Limb (tissue), 2 donors: ENCODE data around the gene PKHD1.
"Not testable (repeated sequence)": the region's sequence is repeated elsewhere in the genome, so short reads cannot be mapped to it uniquely, and the experiment has no call there.

ENCODE experiments used
- DNase-seq, 2 donors: peaks; one replicate each; pipeline ENCODE4 v3.0.0-alpha.2; 2016; ENCODE audit errors: extremely low spot score in 2 of 2

Gene PKHD1

DNA sequence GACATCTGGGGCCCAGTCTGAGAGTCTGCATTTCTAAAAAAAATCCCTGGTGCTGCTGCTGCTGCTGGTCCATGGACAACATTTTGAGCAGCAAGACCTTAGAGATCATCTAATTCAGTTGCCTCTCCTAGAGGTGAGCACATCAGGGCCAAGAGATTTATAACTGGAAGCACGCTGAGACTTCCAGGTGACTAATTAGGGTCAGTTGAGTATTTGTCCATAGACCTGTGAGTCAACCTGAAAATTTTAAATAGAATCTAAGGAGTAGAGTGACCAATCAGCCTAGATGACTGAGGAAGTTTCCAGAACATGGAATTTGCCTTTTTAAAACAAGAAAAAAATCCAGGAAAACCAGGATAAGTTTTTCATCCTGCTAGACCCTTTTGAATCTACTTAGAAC lies 221.4 kb downstream of the PKHD1 start:
- DNase-seq: no peak

DNA sequence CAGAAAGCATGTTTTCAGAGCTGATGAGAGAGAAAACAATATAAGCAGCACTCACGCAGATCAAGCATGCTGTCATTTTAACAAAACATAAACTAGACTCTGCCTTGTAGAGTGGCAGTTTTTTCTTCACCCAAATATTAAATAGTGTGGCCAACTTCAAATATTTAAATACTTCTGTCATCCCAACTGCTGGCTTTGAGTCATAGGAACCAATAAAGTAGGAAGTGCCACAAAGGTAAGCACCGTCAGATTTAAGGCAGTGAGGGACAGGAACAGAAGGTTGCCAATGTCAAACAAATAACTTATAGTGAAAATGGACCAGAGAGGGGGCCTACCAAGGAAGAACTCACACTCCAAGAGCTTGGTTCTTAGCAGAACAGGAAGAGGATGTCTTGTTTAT lies 222.2 kb downstream of the PKHD1 start:
- DNase-seq: no peak

DNA sequence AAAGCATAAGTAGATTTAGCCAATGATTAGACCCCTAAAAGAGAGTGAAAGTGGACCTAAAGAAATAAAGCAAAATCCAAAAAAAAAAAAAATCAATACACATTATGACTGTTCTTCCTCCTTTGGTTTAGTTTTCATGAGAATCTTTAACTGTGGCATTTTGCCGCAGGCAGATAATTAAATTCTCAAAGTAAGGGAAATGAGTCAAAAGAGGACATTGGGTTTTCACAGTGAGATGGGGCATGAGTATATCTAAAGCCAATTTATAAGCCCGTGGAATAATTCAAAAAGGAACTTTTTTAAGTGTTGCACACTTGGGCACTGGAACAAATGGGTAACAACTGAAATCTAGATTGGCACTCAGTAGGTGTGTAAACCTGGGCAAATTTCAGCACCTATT lies 230.3 kb downstream of the PKHD1 start:
- DNase-seq: no peak

DNA sequence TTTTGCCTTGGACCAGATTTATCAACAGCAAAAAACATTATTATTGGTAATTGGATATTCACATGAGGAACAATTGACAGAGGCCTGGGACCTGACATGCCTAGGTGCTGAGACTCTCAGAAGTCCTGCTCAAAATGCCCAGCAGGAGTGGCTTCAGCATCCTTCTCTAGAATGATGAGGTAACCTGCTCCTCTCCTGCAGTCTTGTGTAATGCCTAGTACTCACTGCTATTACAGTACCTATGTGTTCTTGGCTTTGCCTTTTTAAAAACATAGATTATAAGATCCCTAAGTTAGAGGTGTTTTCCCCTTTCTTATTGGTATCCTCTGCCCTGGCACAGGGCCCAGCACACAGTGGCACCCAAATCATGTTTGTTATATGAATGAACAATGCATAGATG lies 230.9 kb downstream of the PKHD1 start:
- no peak for DNase-seq

DNA sequence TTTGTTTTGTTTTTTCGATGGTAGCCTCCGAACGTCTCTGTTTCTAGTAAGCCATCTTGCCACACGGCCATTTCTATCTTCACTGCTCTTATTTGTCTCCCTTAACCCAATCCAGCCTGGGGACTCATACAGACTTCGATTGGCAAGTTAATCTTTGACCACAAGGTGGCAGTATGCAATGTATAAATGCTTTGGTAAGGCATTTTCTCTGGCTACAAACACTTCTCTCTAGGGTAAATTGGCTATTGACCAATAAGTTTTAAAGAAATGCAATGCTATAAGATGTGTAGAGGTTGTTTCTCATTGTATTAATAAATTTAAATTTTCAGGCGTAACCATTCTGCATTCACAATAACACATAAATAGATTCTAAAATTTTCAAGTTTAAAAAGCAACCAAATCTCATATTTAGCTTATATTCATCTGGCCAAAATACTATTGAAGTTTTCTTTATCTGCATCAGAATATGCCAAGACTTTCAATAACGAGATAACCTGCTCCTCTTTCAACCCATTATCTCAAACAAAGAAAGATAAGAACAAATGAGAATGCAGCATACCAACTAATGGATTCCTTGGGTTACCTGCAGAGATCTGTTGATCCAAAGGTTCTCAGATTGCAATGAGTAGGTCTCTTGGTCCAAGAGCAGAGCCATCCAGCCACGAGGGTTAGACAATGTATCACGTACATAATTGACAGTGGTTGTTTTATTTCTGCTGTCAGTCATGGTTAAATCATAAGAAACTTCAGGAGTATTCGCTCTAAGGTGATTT lies 231.9 kb downstream of the PKHD1 start:
- DNase-seq: peak in 1 of 2 donors; percentile 74

DNA sequence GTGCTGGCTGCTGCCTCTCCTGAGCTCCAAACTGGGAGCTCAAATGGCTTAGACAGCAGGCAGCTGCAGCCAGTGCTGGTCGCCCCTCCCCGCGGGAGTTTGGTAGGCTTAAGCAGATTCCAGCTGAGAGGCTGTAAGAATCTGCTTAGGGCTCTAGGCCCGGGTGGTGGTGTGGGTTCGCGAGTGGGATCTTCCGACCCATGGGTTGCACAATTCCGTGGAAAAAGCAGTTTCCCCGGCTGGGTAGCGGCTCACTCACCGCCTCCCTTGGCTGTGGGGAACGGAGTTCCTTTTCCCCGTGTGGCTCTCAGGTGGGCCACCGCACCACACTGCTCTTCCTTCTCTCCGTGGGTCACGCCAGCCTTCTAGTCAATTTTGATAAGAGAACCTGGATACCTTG lies 232.5 kb downstream of the PKHD1 start:
- no peak for DNase-seq

DNA sequence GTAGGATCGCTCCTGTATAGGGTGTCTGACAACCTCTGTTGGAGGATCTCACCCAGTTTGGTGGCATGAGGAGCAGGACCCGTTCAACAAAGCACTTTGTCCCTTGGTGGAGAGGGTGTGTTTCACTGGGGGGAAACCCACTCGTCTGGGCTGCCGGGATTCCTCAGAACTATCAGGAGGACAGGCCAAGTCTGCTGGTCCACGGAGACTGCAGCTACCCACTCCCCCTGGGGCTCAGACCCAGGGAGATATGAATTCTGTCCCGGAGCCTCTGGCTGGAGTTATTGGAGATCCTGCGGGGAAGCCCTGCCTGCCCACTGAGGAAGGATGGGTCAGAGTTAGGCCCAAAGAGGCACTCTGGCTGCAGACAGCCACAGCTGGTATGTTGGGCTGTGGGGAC lies 233.1 kb downstream of the PKHD1 start:
- no peak for DNase-seq

DNA sequence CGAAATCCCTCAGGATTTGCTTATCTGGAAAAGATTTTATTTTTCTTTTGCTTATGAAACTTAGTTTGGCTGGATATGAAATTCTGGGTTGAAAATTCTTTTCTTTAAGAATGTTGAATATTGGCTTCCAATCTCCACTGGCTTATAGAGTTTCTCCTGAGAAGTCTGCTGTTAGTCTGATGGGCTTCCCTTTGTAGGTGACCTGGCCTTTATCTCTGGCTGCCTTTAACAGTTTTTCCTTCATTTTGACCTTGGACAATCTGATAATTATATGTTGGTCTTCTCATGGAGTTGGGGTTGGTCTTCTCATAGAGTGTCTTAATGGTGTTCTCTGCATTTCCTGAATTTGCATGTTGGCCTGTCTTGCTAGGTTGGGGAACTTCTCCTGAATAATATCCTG lies 234.3 kb downstream of the PKHD1 start:
- not testable (repeated sequence) for DNase-seq

DNA sequence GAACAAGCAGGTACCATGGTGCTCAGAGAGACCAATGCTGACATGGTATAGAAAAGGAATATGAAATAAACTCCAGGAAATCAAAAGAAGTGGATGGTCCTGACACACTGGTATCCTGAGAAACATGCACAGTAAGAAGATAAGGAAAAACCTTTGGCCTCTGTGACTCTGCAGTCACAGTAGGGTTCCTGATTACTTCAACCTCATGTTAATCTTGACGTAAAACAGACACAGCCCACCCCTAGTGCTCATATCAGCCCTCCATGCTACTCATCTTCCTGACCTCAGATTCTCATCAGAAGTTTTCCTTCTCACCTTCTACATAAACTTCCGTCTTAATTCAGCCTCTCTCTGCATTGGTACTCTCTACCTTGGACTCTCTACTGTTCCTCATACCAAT lies 240.9 kb downstream of the PKHD1 start:
- no peak for DNase-seq

DNA sequence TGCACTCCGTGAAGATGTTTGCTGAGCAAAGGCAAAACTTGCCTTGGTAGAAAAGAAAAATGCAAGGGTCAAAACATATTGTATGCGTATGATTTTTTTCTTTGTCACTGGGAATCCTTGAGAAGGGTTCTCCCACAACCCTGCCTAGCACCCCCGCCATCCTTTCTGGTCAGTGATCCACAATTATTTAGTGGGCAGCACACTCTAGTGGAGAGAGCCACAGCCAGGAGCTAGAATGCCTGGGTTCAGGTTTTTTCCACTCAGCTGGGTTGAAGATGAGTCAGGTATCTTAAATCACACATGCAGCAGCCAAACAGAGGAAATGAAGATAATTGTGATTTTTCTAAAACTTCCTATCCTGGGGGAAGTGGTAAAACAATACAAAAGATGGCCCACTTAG lies 243.1 kb downstream of the PKHD1 start:
- DNase-seq: no peak

DNA sequence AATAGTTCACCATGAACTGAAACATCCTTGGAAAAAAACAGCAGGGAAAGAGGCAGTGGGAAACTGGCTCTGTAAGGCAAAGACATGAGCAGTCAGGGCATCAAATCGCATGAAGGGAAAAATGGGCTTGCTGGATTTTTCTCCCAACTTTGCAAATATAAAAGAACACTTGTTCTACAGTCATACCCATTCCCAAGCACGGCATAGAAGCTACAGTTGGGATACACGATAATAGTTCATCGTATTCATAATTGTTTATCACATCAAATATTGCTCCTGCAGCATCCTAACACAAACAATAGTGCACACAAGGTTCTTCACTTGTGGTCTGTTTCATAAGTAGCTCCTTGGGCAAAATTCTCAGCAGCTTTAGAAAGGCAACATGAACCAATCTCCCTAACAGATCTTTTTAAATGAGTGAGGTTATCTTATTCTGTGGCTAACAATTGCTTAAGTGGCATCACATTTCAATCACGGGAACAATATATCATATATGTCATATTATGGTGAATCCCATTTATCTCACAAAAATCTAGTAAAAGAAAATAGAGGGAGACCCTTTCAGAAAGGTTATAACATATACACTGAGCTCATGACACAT lies 243.9 kb downstream of the PKHD1 start:
- DNase-seq: no peak

DNA sequence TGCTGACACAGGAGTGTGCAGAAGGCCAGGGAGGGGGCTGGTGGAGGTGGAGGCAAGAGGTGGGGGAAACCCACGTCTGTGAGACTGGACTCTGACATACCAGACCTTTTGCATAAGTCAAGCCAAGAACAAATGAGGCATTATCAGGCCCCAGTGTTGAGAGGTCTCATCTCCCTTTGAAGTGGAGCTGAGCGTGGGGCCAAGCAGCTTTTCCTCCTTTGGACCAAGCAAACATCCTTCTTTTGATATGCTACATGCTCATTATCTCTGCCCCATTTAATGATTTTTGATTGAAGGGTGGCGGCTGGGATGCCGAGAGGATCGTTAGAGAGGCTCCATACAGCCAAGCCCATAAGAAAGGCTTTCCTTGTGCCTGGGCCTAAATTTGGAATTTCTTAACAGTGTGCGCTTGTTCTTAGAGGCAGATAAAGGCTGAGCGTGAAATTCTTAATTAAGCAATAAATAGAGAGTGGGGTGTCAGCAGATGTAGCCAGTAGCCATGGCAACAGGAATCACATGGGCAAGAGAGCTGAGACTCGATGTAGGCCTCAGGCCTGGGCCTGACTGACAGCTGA lies 244.5 kb downstream of the PKHD1 start:
- DNase-seq: peak; percentile 22 to 51

DNA sequence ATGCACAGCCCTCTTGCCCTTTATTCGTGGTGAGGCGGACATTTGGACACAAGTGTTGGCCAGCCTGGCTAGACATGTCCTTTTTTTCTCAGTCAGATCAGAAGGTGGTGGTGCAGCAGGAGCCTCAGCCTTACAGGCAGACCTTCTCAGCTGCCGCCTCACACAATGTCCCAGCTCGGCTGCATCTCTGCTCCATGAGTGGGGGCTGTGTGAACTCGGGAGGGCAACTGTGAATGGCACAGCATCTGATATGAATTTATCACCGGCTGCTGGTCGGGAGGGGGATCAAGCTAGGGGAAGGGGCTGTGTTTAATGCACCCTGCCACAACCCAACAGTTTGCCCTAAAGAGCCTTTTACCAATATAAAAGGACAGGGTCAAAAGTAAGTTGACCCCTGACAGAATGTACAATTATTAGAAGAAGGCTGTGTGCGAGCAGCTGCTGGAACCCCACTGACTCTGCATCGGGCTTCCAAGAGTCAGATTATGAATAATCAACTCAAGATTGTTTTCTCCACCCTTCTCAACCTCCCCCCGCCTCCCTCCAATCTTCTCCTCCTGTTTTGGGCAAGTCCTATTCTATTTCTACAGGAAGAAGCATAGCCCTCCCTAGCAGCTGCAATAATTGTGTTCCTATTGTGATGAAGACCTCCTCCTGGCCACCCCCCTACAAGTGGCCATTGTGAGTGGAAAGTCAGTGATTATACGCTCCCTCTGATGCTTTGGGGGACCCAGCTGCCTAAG lies 245.2 kb downstream of the PKHD1 start:
- DNase-seq: peak in 1 of 2 donors; percentile 35

DNA sequence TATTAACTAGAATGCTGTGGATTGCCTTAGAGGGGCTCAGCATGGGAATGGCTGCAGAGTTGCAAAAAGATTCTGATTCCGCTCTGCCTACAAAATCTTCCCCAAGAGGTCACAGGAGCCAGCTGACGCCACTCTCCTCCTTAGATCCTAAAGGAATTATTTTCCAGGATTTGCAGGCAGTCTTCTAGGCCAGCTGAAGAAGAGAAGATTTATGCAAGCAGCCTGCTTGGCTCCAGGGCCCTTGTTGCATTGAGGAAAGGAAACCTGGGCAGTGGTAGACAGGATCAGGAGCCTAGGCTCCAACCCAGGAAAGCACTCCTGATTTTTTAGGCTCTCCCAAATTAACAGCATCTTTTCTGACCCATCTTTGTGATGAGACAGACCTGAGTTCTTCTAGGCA lies 245.8 kb downstream of the PKHD1 start:
- DNase-seq: no peak

DNA sequence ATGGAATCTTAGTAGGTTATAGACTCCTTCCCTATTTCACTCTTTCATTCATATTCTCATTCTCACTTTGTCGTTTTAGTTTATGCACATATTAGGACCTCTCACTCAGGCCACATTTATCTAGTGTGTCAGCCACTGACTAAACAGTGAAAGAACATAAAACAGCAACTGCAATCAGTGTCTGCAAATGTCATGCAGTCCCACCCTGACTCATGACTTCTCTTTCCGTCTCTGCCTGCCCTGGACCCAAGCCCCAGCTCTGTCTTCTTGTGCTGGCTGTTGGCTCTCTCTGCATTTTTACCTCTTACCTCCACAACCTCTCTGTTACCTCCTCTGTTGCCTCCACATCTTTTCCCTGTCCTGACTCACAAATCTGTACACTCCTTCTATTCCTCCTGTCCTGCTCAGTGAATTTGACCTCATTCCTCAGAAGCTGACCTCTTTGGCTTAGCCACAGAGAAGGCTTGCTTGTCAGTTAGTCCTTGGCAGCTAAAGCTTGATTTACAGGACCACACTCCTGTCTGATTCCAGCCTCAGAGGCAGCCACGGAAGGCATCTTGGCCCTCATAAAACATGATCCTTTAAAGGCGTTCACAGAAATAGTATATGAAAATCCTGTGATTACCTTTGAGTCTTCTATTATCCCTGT lies 247.6 kb downstream of the PKHD1 start:
- no peak for DNase-seq

DNA sequence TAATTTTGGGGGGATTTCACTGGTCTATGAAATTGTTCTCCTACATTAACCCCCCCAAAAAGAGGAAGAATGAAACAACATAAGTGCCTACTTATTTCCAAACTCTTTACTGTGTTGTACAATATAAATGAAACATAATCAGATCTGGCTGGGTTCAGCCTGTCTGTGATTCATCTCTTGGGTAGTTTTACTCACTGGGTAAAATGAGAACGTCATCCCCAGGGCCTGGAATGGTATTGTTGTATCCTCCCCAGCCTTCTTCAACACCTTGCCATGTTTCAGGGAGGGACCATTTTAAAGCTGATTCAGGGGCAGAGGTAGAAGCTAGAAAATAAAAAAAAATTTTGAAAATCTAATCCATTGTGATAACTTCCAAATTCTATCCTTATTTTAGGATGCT lies 256.7 kb downstream of the PKHD1 start:
- no peak for DNase-seq

DNA sequence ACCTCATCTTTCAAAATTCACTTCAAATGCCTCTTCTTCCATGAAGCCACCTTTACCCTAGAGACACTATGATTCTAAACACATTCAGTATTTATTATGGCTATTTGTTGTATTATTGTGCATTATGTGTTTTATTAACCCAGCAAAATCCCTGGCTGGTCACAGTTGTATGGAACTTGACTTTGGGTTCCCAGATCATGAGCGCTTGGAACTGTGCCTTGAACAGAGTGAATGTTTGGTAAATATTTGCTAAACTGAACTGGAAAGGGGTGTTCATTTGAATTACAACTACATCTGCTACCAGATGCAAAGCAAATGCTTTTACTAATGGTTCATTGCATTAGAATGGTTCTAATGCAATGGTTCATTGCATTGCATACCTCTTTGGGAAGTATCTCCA lies 259.8 kb downstream of the PKHD1 start:
- no peak for DNase-seq

DNA sequence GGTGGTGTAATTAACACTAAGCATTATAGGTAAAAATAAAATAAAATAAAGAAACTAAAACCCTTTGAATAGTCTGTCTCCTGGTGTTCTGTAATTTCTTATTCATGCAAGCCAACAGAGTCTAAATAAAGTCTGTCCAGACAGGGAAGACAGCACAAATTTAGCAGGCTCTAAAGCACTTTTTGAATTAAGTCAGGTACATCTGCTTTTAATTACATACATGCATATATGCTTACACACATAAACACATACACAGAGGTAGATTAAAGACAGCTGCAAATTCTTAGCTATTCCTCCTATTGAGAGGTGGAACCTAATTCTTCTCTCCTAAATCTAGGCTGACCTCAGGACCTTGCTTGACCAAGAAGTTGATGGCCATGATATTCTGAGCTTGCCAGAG lies 262.5 kb downstream of the PKHD1 start:
- DNase-seq: no peak

DNA sequence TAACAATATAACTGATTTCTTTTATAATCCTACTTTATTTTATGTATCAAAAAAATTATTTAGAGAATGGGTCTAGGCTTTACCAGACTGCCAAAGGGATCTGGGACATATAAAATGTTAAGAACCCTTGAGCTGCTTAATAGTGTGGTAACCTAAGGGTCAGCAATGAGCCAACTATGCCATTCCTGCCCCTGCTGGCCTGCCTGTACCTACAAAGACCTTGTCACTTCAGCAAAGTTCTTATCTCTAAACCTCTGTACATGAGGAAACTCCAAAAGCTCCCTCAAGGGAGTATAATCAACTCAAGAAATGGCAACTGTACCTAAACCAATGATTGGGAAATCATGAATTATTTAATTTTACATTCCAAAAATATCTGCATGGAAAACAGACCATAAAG lies 266.9 kb downstream of the PKHD1 start:
- no peak for DNase-seq

DNA sequence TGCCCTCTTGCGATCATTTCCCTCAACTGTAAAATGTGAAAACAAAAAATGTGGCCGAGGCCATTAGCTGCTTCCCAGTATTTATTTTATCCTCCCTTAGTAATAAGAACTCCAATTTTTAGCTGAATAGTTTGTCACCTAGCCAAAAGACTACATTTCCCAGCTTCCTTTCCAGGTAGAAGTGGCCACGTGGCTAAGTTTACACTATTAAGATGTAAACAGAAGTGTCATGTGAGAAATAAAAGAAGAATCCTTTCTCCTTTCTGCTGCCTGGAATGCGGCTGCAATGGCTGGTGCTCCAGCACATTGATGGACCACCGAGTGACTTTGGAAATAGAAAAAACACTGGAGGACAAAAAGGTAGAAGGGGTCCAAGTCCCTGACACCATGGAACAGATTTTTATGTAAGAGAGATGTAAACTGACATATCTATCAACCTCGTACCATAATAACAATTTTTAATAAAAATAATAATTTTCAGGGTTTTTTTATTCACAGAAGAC lies 268.8 kb downstream of the PKHD1 start:
- DNase-seq: no peak

DNA sequence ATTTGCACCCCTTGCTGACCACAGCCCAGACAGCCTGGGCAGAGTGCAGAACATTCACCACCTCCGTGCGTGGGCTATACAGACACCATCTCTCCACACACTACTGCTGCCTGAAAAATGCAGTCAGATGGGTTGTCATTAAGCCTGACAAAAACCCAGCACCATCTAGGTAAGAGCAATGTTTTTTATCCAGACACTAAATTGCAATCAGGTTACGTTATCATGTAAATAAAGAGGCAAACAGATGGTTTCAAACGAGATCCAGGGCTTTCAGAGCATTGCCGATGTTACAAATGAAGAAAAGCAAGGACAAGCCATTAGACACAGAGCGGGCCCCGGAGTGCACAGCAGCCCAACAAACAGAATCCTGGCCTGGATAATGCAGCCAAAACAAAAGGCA lies 269.6 kb downstream of the PKHD1 start:
- no peak for DNase-seq

DNA sequence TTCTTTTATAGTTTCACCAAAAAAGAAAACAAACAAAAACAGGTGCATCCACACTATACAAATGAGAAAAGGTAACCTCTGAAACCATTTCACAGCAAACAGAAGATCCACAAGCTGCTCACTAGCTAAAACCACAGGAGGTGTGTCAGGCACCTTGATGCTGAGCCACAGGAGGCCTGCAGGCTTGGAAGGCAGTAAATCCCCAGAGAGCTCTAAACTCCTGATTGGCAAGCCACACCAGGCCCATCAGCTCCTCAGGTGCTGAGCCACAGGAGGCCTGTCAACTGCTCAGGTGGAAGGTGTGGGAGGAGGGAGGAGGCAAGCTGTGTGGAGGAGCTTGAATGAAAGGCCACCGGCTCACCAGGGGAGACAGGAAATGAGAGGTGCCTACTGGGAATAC lies 273.0 kb downstream of the PKHD1 start:
- DNase-seq: no peak
